Measurements from ENCODE around the gene SERPINB12. TPM values are rescaled to one million over a fixed set of nuclear protein-coding genes. Genes with fewer than 3 reads are reported as not detected.
A peak's percentile ranks its signal among the peaks of the same experiment; 100 is the strongest.

The SERPINB12 gene
- total RNA-seq (not detected), polyA plus RNA-seq (not detected), total RNA-seq (0 reads per million in 6 experiments)

DNA sequence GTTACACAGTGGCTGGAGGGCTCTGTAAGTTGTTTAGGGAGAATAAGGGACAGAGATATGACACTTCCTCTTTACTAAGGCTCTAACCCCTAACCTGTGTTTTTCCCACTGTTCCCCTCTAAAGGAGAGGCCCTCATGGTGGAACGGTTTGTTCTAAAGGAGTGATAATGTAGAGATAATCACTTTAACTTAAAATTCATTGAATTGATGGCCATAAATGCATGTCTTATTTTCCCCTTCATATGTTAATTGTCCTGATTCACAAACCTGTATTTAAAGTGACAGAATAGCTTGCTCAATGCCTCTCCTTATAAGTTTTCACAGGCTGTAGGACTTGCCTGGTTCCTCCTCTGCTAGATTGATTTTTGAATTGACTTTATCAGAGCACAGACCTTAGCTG lies at the start of gene SERPINB12:
TSS of gene SERPINB12 (plus strand) at position 301 of the 400 bp plus-strand sequence. CDS start 13,791 bp downstream, outside the sequence.
- no peak within 1 kb of the TSS for H3K27ac Mint-ChIP-seq
- no peaks in the 10 kb centered on the region for H3K36me3 Mint-ChIP-seq
- no peaks in the 10 kb centered on the region for H3K4me1 Mint-ChIP-seq
- ATAC-seq (no peak), DNase-seq (no peak)
- POLR2A ChIA-PET = no interaction called here
- peaks cover 11 to 40% (median 20%) of the 10 kb centered on the region in 5 donors for H3K27me3 Mint-ChIP-seq
- H3K4me3 Mint-ChIP-seq = no peak within 1 kb of the TSS
- no peaks in the 10 kb centered on the region for H3K9me3 Mint-ChIP-seq

DNA sequence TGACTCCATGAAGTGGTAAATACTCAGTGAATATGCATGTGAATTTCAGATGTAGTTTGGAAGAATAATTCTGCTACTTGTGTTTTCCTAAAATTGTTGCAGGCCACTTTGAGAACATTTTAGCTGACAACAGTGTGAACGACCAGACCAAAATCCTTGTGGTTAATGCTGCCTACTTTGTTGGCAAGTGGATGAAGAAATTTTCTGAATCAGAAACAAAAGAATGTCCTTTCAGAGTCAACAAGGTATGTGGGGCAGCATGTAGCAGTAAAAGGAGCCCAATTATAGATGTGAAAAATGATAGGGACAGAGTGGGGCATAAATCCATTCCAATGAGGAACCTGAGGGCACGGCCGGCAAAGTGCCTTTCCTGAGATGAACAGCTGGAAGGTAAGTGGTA lies 49.3 kb upstream of the SERPINB12 start:
- POLR2A ChIA-PET = no interaction called here
- no peaks in the 10 kb centered on the region for H3K36me3 Mint-ChIP-seq
- no peaks in the 10 kb centered on the region for H3K4me1 Mint-ChIP-seq
- no peaks in the 10 kb centered on the region for H3K9me3 Mint-ChIP-seq
- no peak overlapping the region for H3K27ac Mint-ChIP-seq
- ATAC-seq (no peak), DNase-seq (no peak)
- H3K27me3 Mint-ChIP-seq = peaks cover 0 to 6% (median 0%) of the 10 kb centered on the region in 5 donors
- H3K4me3 Mint-ChIP-seq = no peak overlapping the region

GRCh38 chr18:63495675-63496074 lies 46.5 kb upstream of the SERPINB12 start:
- DNase-seq (no peak), ATAC-seq (no peak)
- Mint-ChIP-seq H3K9me3 (no peaks in the 10 kb centered on the region), H3K4me1 (no peaks in the 10 kb centered on the region), H3K4me3 (no peak overlapping the region), H3K27me3 (peaks cover 0 to 4% (median 0%) of the 10 kb centered on the region in 5 donors), H3K36me3 (no peaks in the 10 kb centered on the region), H3K27ac (no peak overlapping the region)
- POLR2A ChIA-PET = no interaction called here

DNA sequence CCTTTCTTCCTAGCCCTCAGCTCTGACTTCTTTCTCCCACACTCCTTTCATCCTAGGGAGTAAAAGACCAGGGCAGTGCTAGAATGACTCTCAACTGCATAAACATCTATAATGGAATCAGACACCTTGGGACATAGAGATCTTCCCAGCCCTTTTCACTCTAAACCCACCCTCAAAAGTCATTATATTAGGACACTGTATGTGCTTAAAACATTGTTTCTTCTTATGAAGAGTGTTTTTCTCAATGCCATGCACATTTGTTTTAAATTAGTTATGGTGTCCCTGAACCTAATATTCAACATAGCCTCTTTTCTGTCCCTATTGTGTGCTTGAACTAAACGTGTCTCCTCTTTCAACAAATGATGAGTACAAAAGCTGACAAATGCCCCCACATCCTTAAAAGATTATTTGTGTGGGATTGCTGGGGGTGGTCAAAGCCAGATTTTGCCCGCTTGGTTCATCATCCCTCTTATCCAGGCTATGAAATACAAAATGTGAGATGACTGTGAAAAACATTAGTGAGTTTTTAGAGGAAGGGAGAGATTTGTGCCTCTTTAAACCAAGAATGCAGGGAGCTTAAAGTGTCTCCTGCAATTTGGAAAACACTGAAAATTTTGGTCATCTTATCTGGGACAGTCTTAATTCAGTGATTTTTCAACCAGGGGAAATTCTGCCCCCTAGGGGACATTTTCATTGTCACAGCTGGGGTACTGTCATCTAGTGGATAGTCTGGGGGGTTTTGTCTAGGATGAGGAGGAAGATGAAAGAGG lies 36.4 kb upstream of the SERPINB12 start:
- ATAC-seq = no peak
- H3K4me3 Mint-ChIP-seq = no peak overlapping the region
- no peak overlapping the region for H3K27ac Mint-ChIP-seq
- H3K4me1 Mint-ChIP-seq = no peaks in the 10 kb centered on the region
- H3K9me3 Mint-ChIP-seq = no peaks in the 10 kb centered on the region
- peaks cover 10 to 40% (median 22%) of the 10 kb centered on the region in 5 donors for H3K27me3 Mint-ChIP-seq
- no peaks in the 10 kb centered on the region for H3K36me3 Mint-ChIP-seq
- no peak for DNase-seq
- POLR2A ChIA-PET = no interaction called here

GRCh38 chr18:63506336-63506646 lies 35.9 kb upstream of the SERPINB12 start:
- Mint-ChIP-seq H3K27ac (no peak overlapping the region), H3K4me1 (no peaks in the 10 kb centered on the region), H3K27me3 (peaks cover 10 to 46% (median 25%) of the 10 kb centered on the region in 5 donors), H3K9me3 (no peaks in the 10 kb centered on the region), H3K4me3 (no peak overlapping the region), H3K36me3 (no peaks in the 10 kb centered on the region)
- DNase-seq (no peak), ATAC-seq (no peak)
- POLR2A ChIA-PET = no interaction called here

DNA sequence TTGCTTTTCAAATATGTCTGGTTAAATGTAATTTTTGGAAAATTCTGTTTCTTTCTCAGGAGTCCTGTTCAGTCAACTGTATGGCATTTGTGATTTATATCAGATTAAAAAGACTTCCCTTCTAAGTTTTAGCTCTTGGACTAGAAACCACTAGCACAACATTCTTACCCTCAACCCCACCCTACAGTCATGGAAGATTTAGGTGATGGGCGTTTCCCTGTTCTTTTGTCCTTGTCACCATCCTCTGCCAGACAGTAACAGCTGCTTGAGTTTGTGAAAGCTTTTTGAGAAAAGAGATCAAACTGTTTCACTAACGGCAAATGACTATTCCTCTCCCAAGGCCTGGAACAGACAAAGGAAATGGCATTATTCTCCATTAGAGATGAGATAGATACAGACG lies 33.6 kb upstream of the SERPINB12 start:
- H3K27ac Mint-ChIP-seq = peak overlapping the region in 1 of 10 donors; percentile 65
- H3K27me3 Mint-ChIP-seq = peaks cover 14 to 61% (median 41%) of the 10 kb centered on the region in 5 donors
- POLR2A ChIA-PET = no interaction called here
- DNase-seq (no peak), ATAC-seq (no peak)
- H3K36me3 Mint-ChIP-seq = no peaks in the 10 kb centered on the region
- no peaks in the 10 kb centered on the region for H3K9me3 Mint-ChIP-seq
- H3K4me1 Mint-ChIP-seq = peaks cover 0 to 1% (median 0%) of the 10 kb centered on the region in 4 donors
- no peak overlapping the region for H3K4me3 Mint-ChIP-seq

DNA sequence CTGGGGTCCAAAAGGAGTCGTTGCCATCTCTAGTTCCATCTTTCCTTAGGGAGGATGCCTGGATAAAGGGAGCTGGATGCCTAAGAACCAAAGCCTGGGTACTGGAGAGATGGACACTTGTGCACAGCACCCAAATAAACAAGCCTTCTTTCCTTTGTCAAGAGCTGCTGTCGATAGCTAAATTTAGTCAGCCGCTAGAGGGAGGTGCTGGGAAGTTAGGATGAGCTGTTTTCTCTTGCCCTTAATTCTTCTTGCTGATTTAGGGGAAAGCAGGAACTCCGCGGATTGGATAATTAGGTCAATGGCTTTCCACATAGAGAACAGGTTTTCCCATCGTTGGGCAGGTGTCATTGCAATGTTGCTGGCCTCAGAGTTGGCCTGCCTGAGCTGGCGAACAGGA lies 30.9 kb upstream of the SERPINB12 start:
- no peaks in the 10 kb centered on the region for H3K9me3 Mint-ChIP-seq
- peaks cover 0 to 1% (median 0%) of the 10 kb centered on the region in 4 donors for H3K4me1 Mint-ChIP-seq
- H3K27ac Mint-ChIP-seq = no peak overlapping the region
- H3K4me3 Mint-ChIP-seq = no peak overlapping the region
- no peak for ATAC-seq
- POLR2A ChIA-PET = no interaction called here
- peaks cover 10 to 46% (median 34%) of the 10 kb centered on the region in 5 donors for H3K27me3 Mint-ChIP-seq
- DNase-seq = no peak
- no peaks in the 10 kb centered on the region for H3K36me3 Mint-ChIP-seq

DNA sequence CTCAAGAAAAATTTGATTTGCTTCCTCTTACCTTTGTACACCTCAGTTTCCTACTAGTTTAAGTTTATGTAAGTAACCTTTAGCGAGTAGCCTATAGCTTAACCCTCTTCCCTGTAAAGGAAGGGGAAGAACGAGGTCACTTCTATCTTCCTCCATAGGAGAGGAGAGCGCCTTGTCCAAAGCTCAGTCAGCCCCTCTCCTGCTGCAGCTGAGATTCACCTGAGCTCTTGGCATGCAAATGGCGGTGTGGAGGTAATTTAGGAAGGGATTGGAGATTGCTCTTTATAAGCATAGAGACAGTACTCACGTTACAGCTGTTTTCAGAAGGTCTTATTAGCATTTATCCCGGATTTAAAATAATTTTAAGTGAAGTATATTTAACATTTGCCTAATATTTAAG lies 27.8 kb upstream of the SERPINB12 start:
- POLR2A ChIA-PET = no interaction called here
- peaks cover 0 to 7% (median 2%) of the 10 kb centered on the region in 4 donors for H3K4me1 Mint-ChIP-seq
- H3K36me3 Mint-ChIP-seq = no peaks in the 10 kb centered on the region
- no peak overlapping the region for H3K27ac Mint-ChIP-seq
- H3K27me3 Mint-ChIP-seq = peaks cover 8 to 43% (median 24%) of the 10 kb centered on the region in 5 donors
- no peak for DNase-seq
- H3K4me3 Mint-ChIP-seq = no peak overlapping the region
- no peak for ATAC-seq
- no peaks in the 10 kb centered on the region for H3K9me3 Mint-ChIP-seq

DNA sequence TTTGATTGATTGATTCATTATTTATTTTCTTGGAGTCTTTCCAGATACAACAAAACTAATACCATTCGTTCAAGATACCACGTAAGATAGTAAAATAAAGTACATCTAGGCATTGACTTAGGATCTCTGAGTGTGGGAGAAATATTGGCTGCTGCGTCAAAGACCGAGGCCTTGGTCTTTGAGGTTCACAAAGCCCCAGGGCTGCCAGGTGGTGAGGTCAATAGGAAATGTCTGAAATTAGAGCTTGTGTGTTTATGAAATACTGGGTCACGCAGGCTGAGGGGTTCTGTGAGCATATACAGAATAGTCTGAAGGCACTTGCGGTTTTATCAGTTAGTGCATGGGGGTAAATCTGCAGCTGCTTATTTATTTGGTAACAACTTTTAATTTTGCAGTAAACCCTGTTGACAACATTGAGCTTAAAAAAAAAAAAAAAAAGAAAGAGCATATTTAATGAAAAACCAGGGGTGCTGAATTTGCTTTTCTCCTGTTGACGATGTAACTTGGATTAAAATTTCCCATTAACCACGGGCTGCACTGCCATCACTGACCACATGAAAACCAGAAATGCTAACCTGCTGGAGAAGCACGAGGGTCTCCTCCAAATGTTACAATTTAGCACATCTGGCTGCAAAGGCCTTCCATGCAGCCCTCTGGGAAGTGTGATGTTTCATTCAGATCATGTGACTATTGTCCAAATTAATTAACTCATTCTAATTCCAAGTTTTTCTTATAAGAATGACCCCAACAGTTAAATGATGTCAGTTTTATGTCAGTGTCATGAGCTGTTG lies 27.1 kb upstream of the SERPINB12 start:
- Mint-ChIP-seq H3K4me1 (peaks cover 0 to 7% (median 2%) of the 10 kb centered on the region in 4 donors), H3K4me3 (no peak overlapping the region), H3K9me3 (no peaks in the 10 kb centered on the region), H3K27me3 (peaks cover 6 to 37% (median 26%) of the 10 kb centered on the region in 5 donors), H3K36me3 (no peaks in the 10 kb centered on the region), H3K27ac (no peak overlapping the region)
- DNase-seq = no peak
- POLR2A ChIA-PET = no interaction called here
- no peak for ATAC-seq

- no peak for ATAC-seq
- no peak for DNase-seq
- Mint-ChIP-seq H3K27ac (no peak overlapping the region), H3K36me3 (no peaks in the 10 kb centered on the region), H3K4me1 (peaks cover 0 to 7% (median 2%) of the 10 kb centered on the region in 4 donors), H3K27me3 (peaks cover 8 to 30% (median 28%) of the 10 kb centered on the region in 5 donors), H3K4me3 (no peak overlapping the region), H3K9me3 (no peaks in the 10 kb centered on the region)
- POLR2A ChIA-PET = no interaction called here
These were observed 26.4 kb upstream of the SERPINB12 start for GRCh38 chr18:63515801-63516200.

DNA sequence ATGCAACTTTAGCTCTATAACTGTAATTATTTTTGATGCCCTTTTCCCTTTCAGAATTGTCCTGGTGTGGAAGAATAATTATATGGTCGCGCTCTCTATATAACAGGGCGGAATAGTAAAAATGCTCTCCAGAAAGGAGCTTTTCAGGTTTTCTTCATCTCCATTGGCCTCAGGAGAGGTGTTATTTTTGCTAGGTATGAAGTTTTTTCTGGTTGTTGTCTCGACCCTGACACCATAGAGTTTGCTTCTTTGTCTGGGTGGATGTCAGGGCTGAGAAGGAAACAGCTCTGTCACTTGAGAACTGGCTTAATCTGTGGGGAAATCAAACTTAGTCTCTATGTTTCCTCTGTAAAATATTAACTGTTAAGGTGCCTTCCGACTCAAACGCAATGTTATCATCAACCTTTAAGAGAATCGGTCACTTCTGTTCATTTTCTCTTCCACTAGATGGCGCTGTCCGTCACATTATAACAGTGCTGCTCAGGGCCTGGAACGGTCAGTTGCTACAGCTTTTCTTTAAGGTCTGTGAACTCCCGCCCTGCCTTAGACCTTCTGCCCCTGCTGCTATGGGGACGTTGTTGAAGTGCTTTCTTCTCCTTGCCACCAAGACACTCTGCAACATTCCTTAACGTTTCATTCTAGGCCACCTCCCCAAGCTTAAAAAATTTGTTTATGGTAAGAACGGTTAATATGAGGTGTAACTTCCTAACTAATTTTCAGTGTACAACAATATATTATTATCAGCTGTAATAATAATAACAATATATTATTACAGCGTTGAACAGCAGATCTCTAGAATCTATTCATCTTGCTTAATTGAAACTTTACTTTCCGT lies 23.8 kb upstream of the SERPINB12 start:
- no peaks in the 10 kb centered on the region for H3K9me3 Mint-ChIP-seq
- H3K27me3 Mint-ChIP-seq = peaks cover 3 to 22% (median 13%) of the 10 kb centered on the region in 5 donors
- POLR2A ChIA-PET = no interaction called here
- DNase-seq (peak in 9 of 10 donors; percentile 8 to 76 (median 47)), ATAC-seq (peak; percentile 63 to 67)
- H3K27ac Mint-ChIP-seq = no peak overlapping the region
- no peak overlapping the region for H3K4me3 Mint-ChIP-seq
- H3K36me3 Mint-ChIP-seq = no peaks in the 10 kb centered on the region
- H3K4me1 Mint-ChIP-seq = peaks cover 0 to 7% (median 1%) of the 10 kb centered on the region in 4 donors

DNA sequence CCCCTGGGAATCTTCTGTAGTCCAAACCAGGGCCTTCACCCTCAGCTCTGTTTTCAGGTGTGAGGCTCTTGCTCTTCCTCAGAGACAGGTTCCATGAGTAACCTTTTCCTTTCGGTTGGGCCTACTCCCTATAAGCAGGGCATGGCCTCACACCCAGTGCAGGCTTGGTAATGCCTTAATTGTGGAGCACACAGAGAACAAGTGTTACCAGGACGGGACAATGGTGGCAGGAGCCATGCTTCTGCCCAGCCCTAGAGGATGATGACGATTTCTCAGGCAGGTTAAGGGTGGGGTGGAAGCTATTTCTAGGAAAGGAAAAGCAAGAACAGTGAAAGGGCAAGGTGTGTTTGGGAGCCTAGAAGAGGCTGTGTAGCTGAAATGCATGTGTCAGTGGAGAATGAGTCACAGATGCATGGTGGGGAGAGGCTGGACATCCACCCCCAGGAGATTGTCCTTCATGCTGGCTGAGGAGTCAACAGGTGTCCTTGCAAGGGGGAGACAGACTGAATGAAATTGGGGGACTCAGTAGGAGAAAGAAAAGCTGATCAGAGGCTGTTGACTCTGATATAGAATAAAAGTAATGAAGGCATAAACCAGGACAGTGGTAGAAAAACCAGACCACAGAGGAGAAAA lies 22.0 kb upstream of the SERPINB12 start:
- POLR2A ChIA-PET = no interaction called here
- H3K9me3 Mint-ChIP-seq = no peaks in the 10 kb centered on the region
- peaks cover 5 to 21% (median 12%) of the 10 kb centered on the region in 5 donors for H3K27me3 Mint-ChIP-seq
- H3K36me3 Mint-ChIP-seq = no peaks in the 10 kb centered on the region
- H3K27ac Mint-ChIP-seq = no peak overlapping the region
- H3K4me3 Mint-ChIP-seq = no peak overlapping the region
- ATAC-seq (no peak), DNase-seq (no peak)
- H3K4me1 Mint-ChIP-seq = peaks cover 0 to 7% (median 1%) of the 10 kb centered on the region in 4 donors
